MM.1S (cell line): ENCODE measurements around the gene CACHD1.

Experiments used
- EZH2 ChIP-seq: fragments of 300-600 bp; sonication (generic); optimal IDR thresholded peaks from 2 replicates; pipeline ENCODE3; 2017; ENCODE audit warnings: low read depth, mild to moderate bottlenecking, antibody characterized with exemption, low read length, mixed read lengths
- EZH2phosphoT487 ChIP-seq: fragments of 300-600 bp; sonication (generic); IDR thresholded peaks from 2 replicates; pipeline ENCODE4 v1.6.1; 2018; ENCODE audit warnings: antibody characterized with exemption, low read length
- TF ChIP-seq, protein P1 (sequence below): fragments of 300-600 bp; sonication (generic); IDR thresholded peaks from 2 replicates; pipeline ENCODE4 v1.5.1; 2016; ENCODE audit warnings: antibody characterized with exemption, low read length, mixed read lengths

DNA sequence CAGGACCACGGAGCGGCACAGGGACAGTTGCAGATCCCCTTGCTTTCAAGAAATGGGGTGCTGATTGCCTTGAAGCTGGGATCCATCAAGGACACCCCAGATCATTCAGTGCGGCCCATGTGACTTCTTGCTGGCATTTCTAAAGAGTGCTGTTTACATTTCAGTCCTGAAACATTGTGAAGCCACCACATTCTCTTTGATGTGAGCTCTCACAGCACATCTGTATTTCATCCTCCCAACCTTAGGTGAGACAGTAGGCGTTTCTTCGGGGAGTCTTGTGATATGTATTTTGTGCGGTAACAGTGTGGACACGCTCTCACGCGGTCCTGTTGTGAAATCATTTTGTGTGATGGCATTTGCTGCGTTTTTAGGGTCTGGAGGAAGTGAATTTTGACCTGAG, 57.2 kb downstream of the CACHD1 start:
- TF ChIP-seq, protein P1, sequence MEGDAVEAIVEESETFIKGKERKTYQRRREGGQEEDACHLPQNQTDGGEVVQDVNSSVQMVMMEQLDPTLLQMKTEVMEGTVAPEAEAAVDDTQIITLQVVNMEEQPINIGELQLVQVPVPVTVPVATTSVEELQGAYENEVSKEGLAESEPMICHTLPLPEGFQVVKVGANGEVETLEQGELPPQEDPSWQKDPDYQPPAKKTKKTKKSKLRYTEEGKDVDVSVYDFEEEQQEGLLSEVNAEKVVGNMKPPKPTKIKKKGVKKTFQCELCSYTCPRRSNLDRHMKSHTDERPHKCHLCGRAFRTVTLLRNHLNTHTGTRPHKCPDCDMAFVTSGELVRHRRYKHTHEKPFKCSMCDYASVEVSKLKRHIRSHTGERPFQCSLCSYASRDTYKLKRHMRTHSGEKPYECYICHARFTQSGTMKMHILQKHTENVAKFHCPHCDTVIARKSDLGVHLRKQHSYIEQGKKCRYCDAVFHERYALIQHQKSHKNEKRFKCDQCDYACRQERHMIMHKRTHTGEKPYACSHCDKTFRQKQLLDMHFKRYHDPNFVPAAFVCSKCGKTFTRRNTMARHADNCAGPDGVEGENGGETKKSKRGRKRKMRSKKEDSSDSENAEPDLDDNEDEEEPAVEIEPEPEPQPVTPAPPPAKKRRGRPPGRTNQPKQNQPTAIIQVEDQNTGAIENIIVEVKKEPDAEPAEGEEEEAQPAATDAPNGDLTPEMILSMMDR: no peak
- TF ChIP-seq EZH2phosphoT487 (no peak), EZH2 (no peak)
